ENCODE data around the gene RS1.

The RS1 gene

DNA sequence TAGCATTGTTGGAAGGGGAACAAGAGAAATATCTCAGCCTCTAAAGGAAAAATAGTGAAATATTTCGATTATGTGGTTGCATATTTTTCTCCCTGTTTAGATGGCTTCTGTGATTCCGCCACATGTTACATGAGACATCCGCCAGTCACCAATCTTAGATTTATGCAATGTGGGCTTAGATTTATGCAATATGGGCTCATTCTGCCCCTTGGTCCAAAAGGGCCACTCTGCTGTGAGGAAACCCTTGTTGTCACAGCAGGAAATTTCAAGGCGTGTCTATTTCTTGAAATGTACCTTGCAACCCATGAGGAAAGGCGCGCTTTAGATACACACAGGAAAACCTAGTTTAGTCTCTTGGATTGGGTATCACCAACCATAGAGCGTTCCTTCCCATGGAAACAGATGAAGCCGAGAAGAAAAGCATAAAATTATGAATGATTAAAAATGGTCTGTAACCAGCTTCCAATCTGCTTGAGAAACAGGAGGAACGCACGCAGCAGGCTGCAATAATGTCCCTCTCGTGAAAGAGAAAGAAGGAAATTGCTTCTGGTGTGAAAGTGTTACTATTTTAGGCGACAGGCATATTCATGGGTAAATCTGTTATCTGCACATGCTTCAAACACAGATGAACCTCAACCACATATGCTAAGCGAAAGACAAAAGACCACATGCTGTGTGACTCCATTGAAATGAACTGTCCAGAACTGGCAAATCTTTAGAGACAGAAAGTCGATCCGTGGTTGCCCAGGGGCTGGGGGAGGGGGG is 3.7 kb downstream of the RS1 start:
- no peak for DNase-seq (ENCODE audit: low read depth in 3 of 3)

DNA sequence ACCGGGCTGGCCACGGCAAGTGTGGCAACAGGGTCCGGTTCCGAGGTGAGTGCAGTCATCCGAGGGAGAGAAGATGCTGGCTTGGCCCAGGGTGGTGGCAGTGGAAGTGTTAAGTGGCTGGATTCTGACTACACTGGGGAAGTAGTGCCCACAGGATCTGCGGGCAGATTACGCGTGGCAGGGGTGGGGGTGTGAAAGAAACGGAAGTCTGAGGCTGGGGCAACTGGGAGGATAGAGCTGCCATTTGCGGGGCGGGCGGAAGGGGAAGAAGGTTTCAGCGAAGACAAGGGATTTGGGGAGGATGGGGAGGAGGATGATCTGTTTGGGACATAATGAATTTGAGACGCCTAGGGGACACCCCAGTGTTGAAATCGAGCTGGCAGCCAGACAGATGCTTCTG is 5.3 kb downstream of the RS1 start:
- no peak for DNase-seq (ENCODE audit: low read depth in 3 of 3)

- no peak for DNase-seq (ENCODE audit: low read depth in 3 of 3)
Observed at GRCh38 chrX:18664947-18665346, 7.0 kb downstream of the RS1 start.

DNA sequence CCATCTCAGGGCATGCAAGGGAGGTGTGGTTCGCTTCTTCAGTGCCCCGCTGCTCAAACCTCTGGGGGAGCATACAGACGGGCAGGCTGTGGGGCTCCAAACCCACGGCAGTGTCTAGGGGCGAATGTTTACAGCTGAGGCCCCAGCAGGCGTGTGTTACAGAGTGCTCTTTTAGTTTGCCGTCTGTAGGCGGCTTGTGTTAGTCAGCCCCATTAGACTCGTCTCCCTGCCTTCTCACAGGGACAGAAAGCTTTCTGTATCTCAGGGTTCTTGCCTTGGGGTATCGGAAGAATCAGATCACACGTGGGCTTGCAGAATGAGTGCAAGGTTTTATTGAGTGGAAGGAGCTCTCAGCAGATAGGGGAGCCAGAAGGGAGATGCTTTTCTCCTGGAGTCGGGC is 10.6 kb downstream of the RS1 start:
- no peak for DNase-seq (ENCODE audit: low read depth in 3 of 3)

GRCh38 chrX:18654875-18655836 is 16.8 kb downstream of the RS1 start:
- DNase-seq (ENCODE audit: low read depth in 3 of 3), result no peak

DNA sequence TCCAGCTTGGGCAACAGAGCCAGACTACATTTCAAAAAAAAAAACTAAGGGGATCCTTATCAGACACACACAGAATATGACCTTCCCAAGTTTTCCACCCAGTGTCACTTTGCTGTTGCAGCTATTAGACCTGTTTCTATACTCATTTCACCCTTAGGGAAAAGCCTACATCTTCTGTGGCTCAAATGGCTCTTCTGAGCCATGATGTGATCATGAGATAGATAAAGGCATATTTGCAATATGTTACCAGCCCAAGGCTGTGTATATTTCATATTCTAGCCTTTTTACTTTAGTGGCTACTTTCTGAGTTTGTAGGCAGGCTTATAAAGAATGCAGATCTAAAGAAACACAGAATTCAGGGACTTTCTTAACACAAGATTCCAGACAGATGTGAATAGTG is 19.3 kb downstream of the RS1 start:
- no peak for DNase-seq (ENCODE audit: low read depth in 3 of 3)

DNA sequence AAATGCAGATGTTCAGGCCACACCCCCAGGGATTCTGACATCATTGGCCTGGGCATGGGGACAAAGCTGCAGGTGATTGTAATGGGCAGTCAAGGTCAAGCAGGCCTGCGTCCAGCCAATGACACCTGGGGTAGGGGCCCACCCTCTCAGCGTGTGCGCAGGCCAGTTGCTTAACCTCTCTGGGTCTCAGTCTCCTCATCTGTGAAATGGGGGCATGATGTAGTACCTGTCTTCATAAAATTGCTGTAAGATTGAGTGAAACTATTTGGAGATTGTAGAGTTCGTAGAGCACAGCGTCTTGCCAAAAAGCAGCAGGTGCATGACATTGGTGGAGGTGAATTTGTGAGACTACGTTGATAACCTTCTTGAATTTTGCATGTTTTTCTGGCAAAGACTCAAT is 21.2 kb downstream of the RS1 start:
- DNase-seq (ENCODE audit: low read depth in 3 of 3), result no peak

DNA sequence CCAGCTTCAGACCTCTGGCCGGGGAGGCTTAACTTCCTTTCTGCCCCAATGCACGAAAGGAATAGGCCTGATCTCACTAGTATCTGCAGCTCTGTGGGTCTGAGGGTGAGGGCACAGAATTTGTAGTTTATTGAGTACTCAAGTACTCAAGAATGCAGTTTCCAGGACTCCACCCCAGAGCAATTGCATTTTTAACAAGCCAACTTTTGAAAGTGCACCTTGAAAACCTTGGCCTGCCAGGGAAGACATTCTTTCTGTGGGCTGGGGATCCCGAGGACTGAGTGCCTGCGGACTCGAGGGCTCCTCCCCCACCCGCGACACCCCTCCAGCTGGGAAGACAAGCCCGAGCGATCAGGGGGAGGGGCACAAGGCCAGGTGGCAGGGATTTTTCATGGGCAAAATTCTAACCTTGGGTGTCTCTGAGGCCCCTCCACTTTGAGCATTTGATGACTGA is 22.4 kb downstream of the RS1 start:
- DNase-seq (ENCODE audit: low read depth in 3 of 3), result no peak

- DNase-seq (ENCODE audit: low read depth in 3 of 3), result no peak
Observed at GRCh38 chrX:18647621-18648020, 24.3 kb downstream of the RS1 start.

GRCh38 chrX:18643853-18644252 is 28.1 kb downstream of the RS1 start:
- DNase-seq (ENCODE audit: low read depth in 3 of 3), result no peak

- DNase-seq (ENCODE audit: low read depth in 3 of 3), result no peak
Observed at GRCh38 chrX:18643243-18643642, 28.7 kb downstream of the RS1 start.

GRCh38 chrX:18640686-18641085 is 31.2 kb downstream of the RS1 start:
- DNase-seq (ENCODE audit: low read depth in 3 of 3), result no peak

GRCh38 chrX:18639280-18639679 is 32.6 kb downstream of the RS1 start:
- DNase-seq (ENCODE audit: low read depth in 3 of 3), result no peak

DNA sequence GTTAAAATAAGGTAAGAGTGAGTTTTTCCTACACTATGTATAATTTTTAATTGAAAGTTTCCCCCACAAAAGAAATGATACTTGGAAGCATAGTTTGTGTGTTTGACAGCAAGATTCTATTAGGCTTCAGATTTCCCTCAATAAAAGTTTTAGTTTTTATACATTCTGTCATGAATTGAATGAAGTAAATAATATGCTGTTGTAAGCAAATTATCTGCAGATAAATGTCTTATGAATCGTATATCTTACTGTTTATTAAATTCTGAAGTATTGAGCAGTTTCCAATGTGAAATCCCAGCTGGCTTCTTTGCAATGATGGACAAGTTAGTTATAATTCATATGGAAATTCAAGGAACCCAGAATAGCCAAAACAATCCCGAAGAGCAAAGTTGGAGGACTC is 33.5 kb downstream of the RS1 start:
- DNase-seq (ENCODE audit: low read depth in 3 of 3), result no peak

DNA sequence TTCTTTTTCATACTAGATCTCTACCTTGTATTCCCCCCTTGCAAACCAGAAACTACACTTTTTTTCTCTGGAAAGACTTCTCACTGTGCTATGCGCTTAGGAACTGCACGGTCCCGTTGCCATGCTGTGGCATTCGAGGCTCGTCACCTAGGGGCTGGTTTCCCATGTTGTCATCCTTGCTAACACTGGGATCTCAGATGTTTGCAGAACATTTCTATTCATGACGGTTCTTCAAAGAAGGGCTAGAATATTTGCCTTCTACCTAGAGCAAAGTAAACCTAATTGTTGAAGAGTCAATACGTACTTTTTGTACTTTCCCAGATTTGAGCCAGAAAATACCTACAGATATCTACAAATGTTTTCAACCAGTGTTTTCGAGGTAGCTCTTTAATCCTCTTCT is 41.0 kb downstream of the RS1 start:
- no peak for DNase-seq (ENCODE audit: low read depth in 3 of 3)

- no peak for DNase-seq (ENCODE audit: low read depth in 3 of 3)
Observed at GRCh38 chrX:18624599-18624998, 47.3 kb downstream of the RS1 start.

DNA sequence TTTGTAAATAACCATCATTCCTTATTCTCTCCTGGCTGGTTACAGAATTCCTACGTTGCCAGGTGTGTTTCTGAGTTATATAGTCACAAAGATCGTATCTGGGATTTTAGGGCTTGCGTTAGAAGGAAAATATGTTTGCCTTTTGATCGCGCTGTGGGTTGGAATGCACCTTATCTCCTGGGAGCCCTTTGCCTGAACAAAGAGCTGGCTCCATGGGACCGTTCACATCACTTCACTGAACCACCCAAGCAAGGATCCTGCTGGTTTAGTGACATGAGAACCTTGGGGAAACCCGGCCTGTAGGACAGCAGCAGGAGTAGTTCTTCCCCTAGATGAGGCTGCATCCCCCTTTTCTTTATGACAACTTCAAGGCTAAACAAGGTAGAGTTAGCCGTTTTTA is 51.6 kb downstream of the RS1 start:
- DNase-seq (ENCODE audit: low read depth in 3 of 3), result no peak

DNA sequence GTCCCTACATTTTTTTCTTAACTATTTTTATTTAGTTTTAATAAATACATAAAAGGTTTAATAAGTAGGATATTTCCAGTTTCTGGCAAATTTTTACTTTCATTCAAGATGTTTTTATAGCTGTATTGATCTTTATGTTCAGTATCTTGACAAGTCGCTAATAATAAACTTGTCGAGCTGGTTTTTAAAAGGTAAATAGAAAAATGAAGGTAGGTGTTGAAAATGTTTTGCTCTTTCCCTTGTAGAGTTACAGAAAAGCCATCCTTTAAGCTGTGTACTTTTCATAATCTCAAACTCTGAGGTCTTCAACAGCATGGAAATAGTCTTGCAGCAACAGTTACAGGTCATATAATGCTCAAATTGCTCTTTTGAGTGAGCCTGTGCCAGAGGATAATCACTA is 52.6 kb downstream of the RS1 start:
- DNase-seq (ENCODE audit: low read depth in 3 of 3), result no peak

DNA sequence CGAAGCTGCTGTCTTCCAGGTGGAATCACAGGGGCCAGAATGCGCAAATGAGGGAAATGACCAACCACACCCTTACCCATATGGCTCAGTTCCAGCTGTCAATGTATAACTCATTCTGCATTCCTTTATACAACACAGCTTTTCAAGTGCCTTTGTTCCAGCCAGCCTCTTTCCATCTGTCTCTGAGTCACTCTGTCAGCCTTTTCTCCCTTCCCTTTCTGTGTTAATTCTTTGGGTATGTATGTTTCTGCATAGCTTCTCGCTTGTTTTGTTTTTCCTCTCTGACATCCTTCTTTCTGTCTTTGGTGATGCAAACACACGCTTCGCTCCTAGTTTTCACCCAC is 54.5 kb downstream of the RS1 start:
- DNase-seq (ENCODE audit: low read depth in 3 of 3), result no peak

- DNase-seq (ENCODE audit: low read depth in 3 of 3), result no peak
Observed at GRCh38 chrX:18616688-18617406, 55.1 kb downstream of the RS1 start.

- DNase-seq (ENCODE audit: low read depth in 3 of 3), result no peak
Observed at GRCh38 chrX:18613930-18614639, 57.8 kb downstream of the RS1 start.

GRCh38 chrX:18607966-18608365 is 63.9 kb downstream of the RS1 start:
- no peak for DNase-seq (ENCODE audit: low read depth in 3 of 3)

Measured in stimulated activated CD4-positive, alpha-beta T cell treated with anti-CD3 and anti-CD28 coated beads, TNF-alpha, amount 100 ng/mL, for 48 hours (primary cell).